CD4-positive, alpha-beta T cell (primary cell): ENCODE measurements around the gene SLC24A4. TPM values are rescaled to one million over a fixed set of nuclear protein-coding genes. Genes with fewer than 3 reads are reported as not detected.

Experiments
- ATAC-seq: fragments of 200-7000 bp; cut with Tn5 transposase; one replicate; pipeline ENCODE4 v1.10.0; 2022; ENCODE audit warnings: mild to moderate bottlenecking; ENCODE audit not compliant: poor library complexity
- CTCF ChIA-PET: fragments of 350-600 bp; sonication (Branson Sonifier 250); formaldehyde crosslinking; loops from one replicate; lab custom pipeline; 2021; ENCODE audit warnings: antibody characterized with exemption, inconsistent platforms; lab: Charles Lee
- POLR2A ChIA-PET: fragments of 350-600 bp; sonication (Branson Sonifier 250); formaldehyde crosslinking; loops from one replicate; lab custom pipeline; 2021; ENCODE audit warnings: antibody characterized with exemption, inconsistent platforms; lab: Charles Lee
- DNase-seq, 14 experiments: peaks; one replicate each; pipeline ENCODE4 v3.0.0-alpha.2; 2013 to 2020; ENCODE audit warnings: mixed read lengths in 2 of 14
- H3K27ac ChIP-seq, 2 donors: one replicate each; pipeline versions ENCODE4 v1.5.1 to v1.7.0; 2013; ENCODE audit warnings: low read length in 2 of 2, low read depth in 1 of 2, mild to moderate bottlenecking in 1 of 2
- H3K27me3 ChIP-seq, 2 experiments: 1 replicate in 1 of 2; 2 replicates in 1 of 2; pipeline versions ENCODE4 v1.6.1 to v1.7.0; 2013; ENCODE audit warnings: low read length in 2 of 2, control low read depth in 1 of 2, mild to moderate bottlenecking in 1 of 2, moderate library complexity in 1 of 2; ENCODE audit not compliant: insufficient read depth in 2 of 2, control insufficient read depth in 1 of 2
- H3K36me3 ChIP-seq: one replicate; pipeline ENCODE4 v1.6.1; 2013; ENCODE audit warnings: low read length, control low read depth; ENCODE audit not compliant: insufficient read depth
- H3K4me1 ChIP-seq: one replicate; pipeline ENCODE4 v1.6.1; 2013; ENCODE audit warnings: low read length, control low read depth; ENCODE audit not compliant: insufficient read depth
- H3K4me3 ChIP-seq: one replicate; pipeline ENCODE4 v1.5.1; 2013; ENCODE audit warnings: mild to moderate bottlenecking, low read length, moderate library complexity
- H3K9me3 ChIP-seq, 2 experiments: 1 replicate in 1 of 2; 2 replicates in 1 of 2; pipeline versions ENCODE4 v1.6.1 to v1.7.0; 2013; ENCODE audit warnings: low read length in 2 of 2, mild to moderate bottlenecking in 2 of 2, control low read depth in 1 of 2, moderate library complexity in 1 of 2; ENCODE audit not compliant: control insufficient read depth in 1 of 2, insufficient read depth in 1 of 2
- H3K27ac Mint-ChIP-seq: one replicate; pipeline ENCODE4 v1.8.0; 2020; ENCODE audit warnings: mixed read lengths
- H3K27me3 Mint-ChIP-seq: one replicate; pipeline ENCODE4 v1.8.0; 2021; ENCODE audit warnings: mixed read lengths
- H3K36me3 Mint-ChIP-seq: one replicate; pipeline ENCODE4 v1.8.0; 2021; ENCODE audit warnings: low read depth, mixed read lengths
- H3K4me1 Mint-ChIP-seq: one replicate; pipeline ENCODE4 v1.8.0; 2021; ENCODE audit warnings: low read depth, mixed read lengths
- H3K4me3 Mint-ChIP-seq: one replicate; pipeline ENCODE4 v1.8.0; 2020; ENCODE audit warnings: mild to moderate bottlenecking, mixed read lengths
- H3K9me3 Mint-ChIP-seq: one replicate; pipeline ENCODE4 v1.8.0; 2020; ENCODE audit warnings: mixed read lengths
- CTCF ChIP-seq: fragments of 200-600 bp; IDR thresholded peaks from one replicate; pipeline ENCODE4 v1.8.0; 2022; ENCODE audit warnings: antibody characterized with exemption, mild to moderate bottlenecking
- intact Hi-C, 2 experiments: fragments of 100-400 bp; cut with DNase I in 1 of 2; cut with micrococcal nuclease in 1 of 2; formaldehyde crosslinking; loops; one replicate each; pipeline versions ENCODE4 v1.15.1 to v1.9.0; 2023 to 2025; cut with DNase I, micrococcal nuclease
- total RNA-seq, 174 experiments: library from RNA in 2 of 174; stranded (reverse) in 2 of 174; gene quantifications; one replicate each; pipeline ENCODE4 v1.2.3 and lab custom pipeline; 2021 to 2026

SLC24A4 gene
- total RNA-seq, 2 experiments from 2014 or later, result 0.11 to 0.19 TPM

GRCh38 chr14:92353447-92353846 lies 30.5 kb downstream of the SLC24A4 start:
- H3K4me1 Mint-ChIP-seq, result no peaks in the 10 kb centered on the region
- H3K36me3 Mint-ChIP-seq, result no peaks in the 10 kb centered on the region
- ATAC-seq, result no peak
- POLR2A ChIA-PET, result interaction anchor here (0.6 kb wide), 1 partner anchor 12 kb away, joined by 3 read pairs; no protein-coding TSS in a partner anchor
- no peaks in the 10 kb centered on the region for H3K4me1 ChIP-seq
- no peak for DNase-seq
- peaks cover 0 to 7% of the 10 kb centered on the region in 2 experiments for H3K27me3 ChIP-seq
- no peak overlapping the region for H3K4me3 ChIP-seq
- no peak overlapping the region for H3K4me3 Mint-ChIP-seq
- H3K9me3 ChIP-seq, result no peaks in the 10 kb centered on the region
- no peaks in the 10 kb centered on the region for H3K36me3 ChIP-seq
- no peak overlapping the region for H3K27ac Mint-ChIP-seq
- no peak for TF ChIP-seq CTCF
- H3K9me3 Mint-ChIP-seq, result no peaks in the 10 kb centered on the region
- CTCF ChIA-PET, result no interaction called here
- no peaks in the 10 kb centered on the region for H3K27me3 Mint-ChIP-seq
- no peak overlapping the region for H3K27ac ChIP-seq
- intact Hi-C loops, result no loop called here

GRCh38 chr14:92356677-92357076 lies 33.7 kb downstream of the SLC24A4 start:
- intact Hi-C loops, result no loop called here
- H3K27me3 Mint-ChIP-seq, result peaks cover 5% of the 10 kb centered on the region
- Histone ChIP-seq H3K27me3 (peaks cover 0 to 2% of the 10 kb centered on the region in 2 experiments), H3K4me3 (no peak overlapping the region), H3K27ac (no peak overlapping the region), H3K36me3 (no peaks in the 10 kb centered on the region), H3K9me3 (no peaks in the 10 kb centered on the region), H3K4me1 (no peaks in the 10 kb centered on the region)
- no peak for TF ChIP-seq CTCF
- H3K27ac Mint-ChIP-seq, result no peak overlapping the region
- ChIA-PET POLR2A (no interaction called here), CTCF (no interaction called here)
- ATAC-seq (no peak), DNase-seq (no peak)
- H3K9me3 Mint-ChIP-seq, result no peaks in the 10 kb centered on the region
- H3K4me3 Mint-ChIP-seq, result no peak overlapping the region
- H3K36me3 Mint-ChIP-seq, result no peaks in the 10 kb centered on the region
- no peaks in the 10 kb centered on the region for H3K4me1 Mint-ChIP-seq

GRCh38 chr14:92360651-92361370 lies 37.8 kb downstream of the SLC24A4 start:
- Histone ChIP-seq H3K9me3 (no peaks in the 10 kb centered on the region), H3K36me3 (no peaks in the 10 kb centered on the region), H3K27ac (no peak overlapping the region), H3K4me1 (no peaks in the 10 kb centered on the region), H3K27me3 (peaks cover 0 to 7% of the 10 kb centered on the region in 2 experiments), H3K4me3 (no peak overlapping the region)
- no peaks in the 10 kb centered on the region for H3K4me1 Mint-ChIP-seq
- H3K4me3 Mint-ChIP-seq, result no peak overlapping the region
- no peaks in the 10 kb centered on the region for H3K9me3 Mint-ChIP-seq
- H3K27ac Mint-ChIP-seq, result no peak overlapping the region
- CTCF ChIA-PET, result no interaction called here
- POLR2A ChIA-PET, result no interaction called here
- DNase-seq (no peak), ATAC-seq (no peak)
- intact Hi-C loops, result no loop called here
- no peaks in the 10 kb centered on the region for H3K36me3 Mint-ChIP-seq
- H3K27me3 Mint-ChIP-seq, result peaks cover 21% of the 10 kb centered on the region
- TF ChIP-seq CTCF, result no peak
